GM21528 (cell line): ENCODE results near the gene PAAF1.

ENCODE experiments used
- ATAC-seq: cut with Tn5 transposase; IDR thresholded peaks from one replicate; pipeline ENCODE4 v1.9.1; 2021; ENCODE audit warnings: mild to moderate bottlenecking, moderate library complexity; ENCODE audit not compliant: unreplicated experiment, low FRiP score

The PAAF1 gene, protein sequence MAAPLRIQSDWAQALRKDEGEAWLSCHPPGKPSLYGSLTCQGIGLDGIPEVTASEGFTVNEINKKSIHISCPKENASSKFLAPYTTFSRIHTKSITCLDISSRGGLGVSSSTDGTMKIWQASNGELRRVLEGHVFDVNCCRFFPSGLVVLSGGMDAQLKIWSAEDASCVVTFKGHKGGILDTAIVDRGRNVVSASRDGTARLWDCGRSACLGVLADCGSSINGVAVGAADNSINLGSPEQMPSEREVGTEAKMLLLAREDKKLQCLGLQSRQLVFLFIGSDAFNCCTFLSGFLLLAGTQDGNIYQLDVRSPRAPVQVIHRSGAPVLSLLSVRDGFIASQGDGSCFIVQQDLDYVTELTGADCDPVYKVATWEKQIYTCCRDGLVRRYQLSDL

DNA sequence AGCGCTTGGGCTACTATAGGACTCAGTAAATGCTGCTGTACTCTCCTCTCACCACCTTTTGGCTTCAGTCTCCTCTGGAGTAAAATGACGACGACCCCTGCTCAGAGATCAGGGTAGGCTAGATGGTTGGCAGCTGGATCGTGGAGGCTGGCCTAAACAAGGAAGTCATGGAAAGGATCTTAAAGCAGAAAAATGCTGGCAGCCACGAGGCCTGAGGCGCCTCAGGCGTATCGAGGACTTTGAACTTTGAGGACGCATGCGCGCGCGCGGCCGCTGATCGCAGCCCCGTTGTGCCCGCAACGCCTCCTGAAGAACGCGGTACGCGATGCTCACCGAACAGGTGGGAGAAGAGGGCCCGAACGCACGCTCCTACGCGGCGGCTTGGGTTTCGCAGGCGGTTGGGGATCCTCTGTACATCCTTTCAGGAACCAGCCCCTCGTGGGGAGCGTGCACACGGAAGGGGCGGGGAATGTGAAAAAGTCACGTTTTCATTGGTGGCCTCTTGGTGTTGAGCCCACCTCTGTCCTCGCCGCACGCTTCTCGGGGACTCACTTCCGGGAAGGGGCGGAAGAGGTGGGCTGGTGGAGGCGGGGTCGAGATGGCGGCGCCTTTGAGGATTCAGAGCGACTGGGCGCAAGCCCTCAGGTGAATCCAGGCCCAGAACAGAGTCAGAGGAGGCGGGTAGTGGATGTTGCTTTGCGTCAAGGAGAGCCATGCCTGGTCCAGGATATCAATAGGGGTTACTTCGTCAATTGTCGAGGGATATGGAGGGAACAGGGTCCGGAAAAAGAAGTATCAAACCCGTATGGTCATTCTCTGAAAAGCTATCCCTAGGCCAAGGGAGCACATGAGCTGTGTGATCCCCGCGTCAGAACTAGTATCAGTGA, at the start of gene PAAF1, which contains the start of gene COA4:
Gene PAAF1, plus strand, starts transcription at position 576 of the 887 bp plus-strand sequence. Its CDS starts 23 bp downstream, at position 599.
Gene COA4, minus strand, starts transcription at position 423 of the 887 bp plus-strand sequence. CDS start 3,468 bp downstream, outside the sequence.
- peak; percentile 97 for ATAC-seq

DNA sequence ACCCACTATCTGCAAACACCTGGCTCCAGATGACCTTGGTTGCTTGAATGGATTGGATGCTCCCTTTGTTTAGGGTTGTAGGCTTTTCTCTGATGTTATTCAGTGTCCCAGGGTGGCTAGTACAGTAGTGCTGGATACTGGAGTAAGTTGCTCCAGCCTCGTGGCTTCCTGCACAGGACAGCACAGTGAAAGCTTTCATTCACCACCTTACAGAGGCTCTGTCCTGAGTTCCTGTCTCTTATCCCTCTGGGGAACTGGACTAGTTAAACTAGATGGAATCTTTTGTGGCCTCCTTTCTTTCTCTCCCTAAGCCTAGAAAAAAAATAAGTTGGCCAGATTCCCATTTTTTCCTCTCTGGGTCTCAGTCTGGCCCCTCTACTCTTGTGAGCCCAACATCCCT, 46.5 kb upstream of the PAAF1 start:
- no peak for ATAC-seq

DNA sequence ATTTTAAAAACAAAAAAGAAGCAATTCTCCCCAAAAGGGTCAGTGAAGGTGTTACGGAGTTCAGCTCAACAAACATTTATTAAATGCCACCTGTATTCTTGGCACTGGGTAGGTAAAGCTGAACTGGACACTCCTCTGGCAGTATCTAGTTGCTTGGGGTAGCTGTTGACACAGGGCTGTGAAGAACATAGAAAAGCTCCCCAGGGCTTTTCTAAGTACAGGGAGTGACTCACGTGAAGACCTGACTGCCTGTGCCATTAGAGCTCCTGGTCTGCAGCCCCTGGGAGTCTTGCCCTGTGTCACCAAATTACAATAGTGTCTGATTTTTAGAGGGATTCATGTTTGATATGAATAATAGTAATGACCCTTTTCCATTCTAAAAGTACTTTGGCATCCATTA, 43.7 kb upstream of the PAAF1 start:
- no peak for ATAC-seq

- no peak for ATAC-seq
Observed at GRCh38 chr11:73838443-73839122, 38.2 kb upstream of the PAAF1 start.

- no peak for ATAC-seq
Observed at GRCh38 chr11:73839123-73839457, 37.7 kb upstream of the PAAF1 start.

DNA sequence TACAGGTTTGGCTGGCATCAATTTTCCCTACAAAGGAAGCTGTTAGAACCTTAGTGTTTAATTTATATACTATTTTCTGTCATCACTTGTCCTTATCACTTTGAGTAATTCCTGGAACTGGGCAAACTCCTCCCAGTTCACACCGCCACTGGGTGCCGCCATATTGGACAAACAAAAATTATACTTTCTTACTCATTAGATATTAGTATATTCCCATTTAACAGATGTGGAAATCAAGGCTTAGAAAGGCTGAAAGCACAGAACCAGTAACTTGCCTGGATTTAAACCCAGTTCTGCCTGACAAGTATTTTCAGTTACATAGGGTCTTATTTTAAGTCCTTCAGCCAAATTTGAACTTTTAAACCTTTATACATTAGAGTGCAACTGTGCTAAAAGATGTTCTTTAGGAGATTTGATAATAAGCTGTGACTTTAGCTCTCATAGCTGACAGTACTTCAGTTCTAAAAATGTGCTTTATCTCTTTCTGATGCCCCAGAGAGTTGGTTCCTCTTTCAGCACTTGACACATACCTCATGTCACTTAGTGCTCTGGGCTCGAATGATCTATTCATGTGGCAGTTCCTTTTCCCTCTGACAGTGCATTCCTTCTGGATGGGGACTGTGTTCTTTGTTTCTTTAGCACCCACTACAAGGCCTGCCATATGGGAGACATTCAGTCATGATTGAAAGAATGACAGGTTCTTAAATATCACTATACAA, 25.6 kb upstream of the PAAF1 start:
- no peak for ATAC-seq

- ATAC-seq = no peak
Observed at GRCh38 chr11:73852049-73852448, 24.8 kb upstream of the PAAF1 start.

DNA sequence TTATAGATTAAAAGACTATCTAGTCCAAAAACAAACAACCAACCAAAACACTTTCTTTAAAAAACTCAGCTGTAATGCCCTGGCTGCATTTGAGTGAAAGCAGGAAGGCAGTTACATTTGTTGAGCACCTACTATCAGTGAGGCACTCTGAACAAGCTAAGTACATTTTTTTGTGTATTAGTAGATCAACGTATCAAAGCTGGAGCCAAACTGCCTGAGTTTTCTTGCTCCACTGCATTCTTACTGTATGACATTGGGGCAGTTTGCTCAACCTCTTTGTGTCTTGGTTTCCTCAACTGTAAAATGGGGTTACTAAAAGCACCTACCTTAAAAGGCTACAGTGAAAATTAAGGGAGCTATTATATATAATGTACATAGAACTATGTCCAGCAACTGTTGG, 22.1 kb upstream of the PAAF1 start:
- ATAC-seq = no peak

GRCh38 chr11:73856031-73856567, 20.7 kb upstream of the PAAF1 start:
- ATAC-seq = no peak

GRCh38 chr11:73859671-73860070, 17.1 kb upstream of the PAAF1 start:
- ATAC-seq = no peak

- no peak for ATAC-seq
Observed at GRCh38 chr11:73860202-73860601, 16.6 kb upstream of the PAAF1 start.

DNA sequence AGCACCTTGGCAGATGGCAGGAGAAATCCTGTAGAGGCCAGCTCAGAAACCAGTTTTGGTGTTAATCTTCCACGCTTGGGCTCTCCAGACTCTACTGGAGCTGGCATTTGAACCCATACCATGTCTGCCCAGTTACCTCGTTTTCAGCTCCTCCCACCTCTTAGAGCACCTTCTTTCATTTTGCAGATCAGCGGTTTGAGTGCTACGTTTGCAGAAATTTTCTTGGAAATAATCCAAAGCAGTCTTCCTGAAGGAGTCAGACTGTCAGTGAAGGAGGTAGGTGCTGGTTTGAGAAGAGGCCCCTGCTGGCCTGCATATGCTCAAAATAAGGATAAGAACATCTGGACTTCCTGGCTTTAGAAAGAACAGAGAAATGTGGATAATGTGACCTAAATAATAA, 13.8 kb upstream of the PAAF1 start:
- ATAC-seq = no peak

- no peak for ATAC-seq
Observed at GRCh38 chr11:73866095-73866579, 10.7 kb upstream of the PAAF1 start.

DNA sequence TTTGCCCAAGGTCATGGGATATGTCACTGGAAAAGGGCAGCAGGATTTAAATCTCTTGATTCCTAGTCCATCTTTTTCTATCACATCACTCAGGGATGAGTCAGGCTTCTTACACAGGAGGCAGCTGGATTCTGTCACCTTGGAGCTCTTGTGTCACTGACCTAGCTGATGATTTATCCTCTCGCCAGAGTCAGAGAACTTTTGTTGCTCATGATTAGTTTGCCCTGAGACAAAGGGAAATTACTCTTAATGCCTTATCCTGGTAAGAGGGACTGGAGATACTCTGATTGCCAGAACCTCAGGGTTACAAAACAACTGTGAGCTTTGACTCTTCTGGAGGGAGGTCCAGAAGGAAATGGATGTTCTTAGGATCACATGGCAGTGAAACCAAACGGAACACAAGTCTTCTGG, 10.2 kb upstream of the PAAF1 start:
- no peak for ATAC-seq

DNA sequence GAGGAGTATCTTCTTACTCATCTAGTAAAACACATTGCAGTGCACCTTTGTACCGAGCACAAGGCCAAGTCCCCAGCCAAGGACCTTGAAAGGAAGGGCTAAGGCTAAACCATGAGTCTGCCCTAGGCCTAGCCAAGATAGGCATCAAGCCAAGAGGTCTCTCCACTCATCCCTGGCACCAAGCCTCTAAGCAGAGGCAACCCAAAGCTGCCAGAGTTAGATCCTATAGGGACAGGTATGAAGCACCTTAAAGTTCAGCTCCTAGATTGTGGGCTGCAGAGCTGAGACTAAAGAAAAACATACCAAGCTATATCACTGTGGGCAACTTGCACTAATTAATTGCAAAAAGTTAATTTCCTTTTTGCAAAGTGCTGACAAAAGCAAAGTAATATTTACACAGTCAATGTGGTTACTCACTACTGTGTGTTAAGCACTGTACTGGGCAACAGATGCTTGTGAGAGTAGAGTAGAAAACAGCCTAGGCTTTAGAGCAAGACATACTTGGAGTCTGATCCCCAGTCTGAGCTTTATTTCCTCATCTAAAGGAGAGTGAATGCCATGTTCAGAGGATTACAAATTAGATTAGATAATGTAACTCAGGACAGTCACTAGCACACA, 7.4 kb upstream of the PAAF1 start:
- no peak for ATAC-seq

DNA sequence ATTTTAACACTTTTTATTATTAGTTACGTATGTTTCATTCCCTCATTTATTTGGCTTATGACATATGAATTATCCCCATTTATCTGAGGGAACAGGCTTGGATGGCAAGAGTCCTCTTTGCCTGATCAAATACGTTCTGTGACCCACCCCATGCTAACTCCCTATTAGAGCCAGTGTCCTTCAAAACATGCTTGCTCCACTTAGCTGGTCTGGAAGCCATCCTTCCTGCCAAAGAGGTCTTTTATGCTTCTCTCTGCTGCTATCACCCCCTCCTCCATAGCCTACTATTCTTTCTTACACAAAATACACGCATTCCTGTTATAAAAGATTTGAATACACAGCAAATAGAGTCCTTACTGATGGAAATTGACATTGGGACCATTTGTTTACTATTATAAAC, 6.5 kb upstream of the PAAF1 start:
- ATAC-seq = no peak

DNA sequence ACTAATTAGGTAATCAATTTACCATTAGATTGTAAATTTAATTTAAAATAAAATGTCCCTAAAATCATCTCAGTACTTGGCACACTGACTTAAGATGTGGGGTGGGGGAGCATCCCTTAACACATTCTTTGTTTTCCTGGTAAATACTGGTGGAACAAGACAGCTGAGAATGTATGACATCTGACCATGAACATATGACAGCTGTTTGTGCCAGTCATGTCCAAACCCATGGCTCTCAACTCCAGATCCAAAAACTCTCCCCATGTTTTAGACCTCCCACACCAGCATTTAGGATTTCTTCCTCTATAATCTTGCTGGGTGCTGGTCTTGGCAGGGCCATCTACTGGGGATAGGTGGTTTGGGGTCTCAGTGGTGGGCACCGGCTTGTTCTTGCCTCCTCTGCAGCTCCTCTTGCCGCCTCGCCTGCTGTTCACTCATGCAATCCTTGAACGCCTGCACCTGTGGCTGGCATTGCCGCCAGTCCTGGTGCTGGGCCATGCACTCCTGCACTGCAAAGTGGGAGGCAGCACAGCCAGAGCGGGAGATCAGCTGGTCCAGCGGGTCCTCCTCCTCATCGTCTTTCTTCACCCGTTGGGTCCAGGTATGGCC, 3.9 kb upstream of the PAAF1 start:
- no peak for ATAC-seq

GRCh38 chr11:73875380-73875779, 1.4 kb upstream of the PAAF1 start:
- ATAC-seq = no peak

- no peak for ATAC-seq
Observed at GRCh38 chr11:73875840-73876239, 959 bp upstream of the PAAF1 start.
